NCI-H748 (cell line): Measurements from ENCODE around the gene MAP4K2.

Experiments used
- DNase-seq: peaks from one replicate; lab custom pipeline; 2025; ENCODE audit not compliant: unreplicated experiment; lab: John Stamatoyannopoulos, UW

Gene MAP4K2

GRCh38 chr11:64793271-64794160 lies 9.5 kb downstream of the MAP4K2 start:
- DNase-seq, result no peak

GRCh38 chr11:64792482-64792881 lies 10.5 kb downstream of the MAP4K2 start:
- DNase-seq, result no peak

- no peak for DNase-seq
Measured at GRCh38 chr11:64791781-64792291, 11.2 kb downstream of the MAP4K2 start.

GRCh38 chr11:64790205-64791095 lies 12.6 kb downstream of the MAP4K2 start:
- DNase-seq, result no peak

- DNase-seq, result no peak
Measured at GRCh38 chr11:64789331-64790204, 13.4 kb downstream of the MAP4K2 start.

- DNase-seq, result no peak
Measured at GRCh38 chr11:64788321-64789215, 14.4 kb downstream of the MAP4K2 start.

- peak; percentile 23 for DNase-seq
Measured at GRCh38 chr11:64787526-64788320, 15.3 kb downstream of the MAP4K2 start.

GRCh38 chr11:64786308-64786707 lies 16.7 kb downstream of the MAP4K2 start:
- no peak for DNase-seq

- DNase-seq, result no peak
Measured at GRCh38 chr11:64784813-64785581, 18.0 kb downstream of the MAP4K2 start.

- DNase-seq, result peak; percentile 100
Measured at GRCh38 chr11:64778473-64779298, 24.3 kb downstream of the MAP4K2 start, which contains the start of gene SF1. Gene SF1, minus strand, starts transcription at chr11:64778542. Its CDS starts 150 bp downstream, at chr11:64778392.

- no peak for DNase-seq
Measured at GRCh38 chr11:64778223-64778472, 24.9 kb downstream of the MAP4K2 start.

- peak; percentile 87 for DNase-seq
Measured at GRCh38 chr11:64777449-64778222, 25.4 kb downstream of the MAP4K2 start.

- DNase-seq, result no peak
Measured at GRCh38 chr11:64776875-64777274, 26.1 kb downstream of the MAP4K2 start.

GRCh38 chr11:64776425-64776824 lies 26.6 kb downstream of the MAP4K2 start:
- DNase-seq, result no peak

- DNase-seq, result no peak
Measured at GRCh38 chr11:64774144-64774543, 28.9 kb downstream of the MAP4K2 start.

GRCh38 chr11:64772303-64773018 lies 30.6 kb downstream of the MAP4K2 start:
- no peak for DNase-seq
